HG02943 (cell line): ENCODE results near the gene MARCKSL1.

Source experiments
- ATAC-seq: cut with Tn5 transposase; IDR thresholded peaks from one replicate; pipeline ENCODE4 v1.9.1; 2021; ENCODE audit warnings: mild to moderate bottlenecking, low read depth, moderate library complexity; ENCODE audit not compliant: unreplicated experiment

Gene MARCKSL1

GRCh38 chr1:32353431-32353830 is 17.4 kb upstream of the MARCKSL1 start:
- ATAC-seq = no peak

- no peak for ATAC-seq
Measured at GRCh38 chr1:32352831-32353383, 16.9 kb upstream of the MARCKSL1 start.

GRCh38 chr1:32352239-32352745 is 16.3 kb upstream of the MARCKSL1 start:
- ATAC-seq = no peak

- peak; percentile 76 for ATAC-seq
Measured at GRCh38 chr1:32351399-32352238, 15.6 kb upstream of the MARCKSL1 start.

GRCh38 chr1:32350785-32351398 is 14.9 kb upstream of the MARCKSL1 start:
- peak; percentile 39 for ATAC-seq

- no peak for ATAC-seq
Measured at GRCh38 chr1:32349211-32349708, 13.2 kb upstream of the MARCKSL1 start.

- no peak for ATAC-seq
Measured at GRCh38 chr1:32346532-32347157, 10.6 kb upstream of the MARCKSL1 start.

- no peak for ATAC-seq
Measured at GRCh38 chr1:32345289-32345827, 9.3 kb upstream of the MARCKSL1 start.

GRCh38 chr1:32342704-32343103 is 6.7 kb upstream of the MARCKSL1 start:
- no peak for ATAC-seq

- no peak for ATAC-seq
Measured at GRCh38 chr1:32341971-32342370, 5.9 kb upstream of the MARCKSL1 start.

- no peak for ATAC-seq
Measured at GRCh38 chr1:32341186-32341757, 5.2 kb upstream of the MARCKSL1 start.

GRCh38 chr1:32339363-32339978 is 3.4 kb upstream of the MARCKSL1 start:
- no peak for ATAC-seq

- ATAC-seq = no peak
Measured at GRCh38 chr1:32338637-32339145, 2.7 kb upstream of the MARCKSL1 start.

GRCh38 chr1:32337855-32338636 is 2.0 kb upstream of the MARCKSL1 start:
- no peak for ATAC-seq

GRCh38 chr1:32336963-32337675 is 1.1 kb upstream of the MARCKSL1 start:
- ATAC-seq = no peak

GRCh38 chr1:32336591-32336932 is 529 bp upstream of the MARCKSL1 start:
- ATAC-seq = no peak

- no peak for ATAC-seq
Measured at GRCh38 chr1:32335535-32335789, 571 bp downstream of the MARCKSL1 start.

- no peak for ATAC-seq
Measured at GRCh38 chr1:32334864-32335534, 1.0 kb downstream of the MARCKSL1 start.
